OCI-LY7 (cell line): ENCODE results near the gene SSNA1. TPM values are rescaled to one million over a fixed set of nuclear protein-coding genes. Genes with fewer than 3 reads are reported as not detected.

ENCODE experiments used
- BruUV-seq: library from RNA; stranded (reverse); fragments of 400-500 nt; replicated peaks from 2 replicates; lab custom pipeline; 2021; lab: Mats Ljungman, UMichigan
- CTCF ChIA-PET: fragments of 300-600 bp; sonication (Branson Sonifier 250); formaldehyde crosslinking; loops from one replicate; lab custom pipeline; 2022; ENCODE audit warnings: antibody characterized with exemption; ENCODE audit not compliant: unreplicated experiment; lab: Charles Lee
- POLR2A ChIA-PET: fragments of 300-600 bp; sonication (Branson Sonifier 250); formaldehyde crosslinking; loops from one replicate; lab custom pipeline; 2022; ENCODE audit warnings: antibody characterized with exemption; lab: Charles Lee
- DNase-seq: peaks from one replicate; pipeline ENCODE4 v3.0.0-alpha.2; 2015; ENCODE audit warnings: low spot score
- H2AFZ ChIP-seq: fragments of 200-600 bp; sonication (generic), shearing (Covaris generic); 2 replicates; pipeline ENCODE4 v1.6.1; 2014; ENCODE audit warnings: mild to moderate bottlenecking, antibody characterized with exemption, low read length, moderate library complexity
- H3K27ac ChIP-seq: fragments of 200-600 bp; sonication (generic); 2 replicates; pipeline ENCODE4 v1.5.1; 2014; ENCODE audit warnings: mixed run types, low read depth, mild to moderate bottlenecking, moderate library complexity, low read length, inconsistent platforms; ENCODE audit not compliant: poor library complexity, severe bottlenecking
- H3K36me3 ChIP-seq: fragments of 200-600 bp; sonication (generic); 2 replicates; pipeline ENCODE4 v1.6.1; 2014; ENCODE audit warnings: mild to moderate bottlenecking, antibody characterized with exemption, low read length, moderate library complexity, mixed read lengths; ENCODE audit not compliant: insufficient read depth
- H3K4me1 ChIP-seq: fragments of 200-600 bp; sonication (generic); 2 replicates; pipeline ENCODE4 v1.5.1; 2014; ENCODE audit warnings: mild to moderate bottlenecking, low read length; ENCODE audit not compliant: insufficient read depth, poor library complexity, severe bottlenecking
- H3K4me2 ChIP-seq: fragments of 200-600 bp; sonication (generic); 2 replicates; pipeline ENCODE4 v1.6.1; 2014; ENCODE audit warnings: mild to moderate bottlenecking, low read length
- H3K4me3 ChIP-seq: fragments of 200-600 bp; sonication (generic); 2 replicates; pipeline ENCODE4 v1.5.1; 2014; ENCODE audit warnings: mild to moderate bottlenecking, low read depth, low read length; ENCODE audit not compliant: poor library complexity, severe bottlenecking
- H3K79me2 ChIP-seq: fragments of 200-600 bp; sonication (generic); 2 replicates; pipeline ENCODE4 v1.6.1; 2016; ENCODE audit warnings: low read depth, mild to moderate bottlenecking, low read length, moderate library complexity, mixed read lengths; ENCODE audit not compliant: insufficient read depth
- H3K9me2 ChIP-seq: fragments of 200-600 bp; sonication (generic); 2 replicates; pipeline ENCODE4 v1.6.1; 2016; ENCODE audit warnings: mild to moderate bottlenecking, low read length, mixed read lengths; ENCODE audit not compliant: insufficient read depth
- H3K9me3 ChIP-seq: fragments of 200-600 bp; sonication (generic); 2 replicates; pipeline ENCODE4 v1.6.1; 2014; ENCODE audit warnings: mild to moderate bottlenecking, mixed run types, low read length, mixed read lengths
- H4K20me1 ChIP-seq: fragments of 200-600 bp; sonication (generic); 2 replicates; pipeline ENCODE4 v1.6.1; 2014; ENCODE audit warnings: mild to moderate bottlenecking, antibody characterized with exemption, low read length, moderate library complexity, mixed read lengths; ENCODE audit not compliant: insufficient read depth
- EZH2phosphoT487 ChIP-seq: fragments of 200-600 bp; sonication (generic); IDR thresholded peaks from 2 replicates; pipeline ENCODE4 v1.6.1; 2018; ENCODE audit warnings: low read depth, borderline replicate concordance, mild to moderate bottlenecking, mixed run types, antibody characterized with exemption, low read length, moderate library complexity, mixed read lengths
- intact Hi-C: fragments of 100-400 bp; cut with micrococcal nuclease; formaldehyde crosslinking; loops from one replicate; pipeline ENCODE4 v1.10.0; 2022; ENCODE audit not compliant: unreplicated experiment
- total RNA-seq, 2 experiments: library from RNA; depleted of rRNA in 1 of 2; stranded (reverse); fragments of >200 nt in 1 of 2; shearing (Covaris generic) in 1 of 2; gene quantifications; 2 replicates each; pipeline ENCODE4 v1.2.3, GENCODE V29; 2014 to 2022
- TF ChIP-seq, protein P1 (sequence below): fragments of 200-600 bp; sonication (generic); conservative IDR thresholded peaks from 2 replicates; pipeline ENCODE4 v1.5.1; 2014; ENCODE audit warnings: mild to moderate bottlenecking, antibody characterized with exemption, low read length, moderate library complexity, mixed read lengths

The SSNA1 gene
- total RNA-seq, 2 experiments from 2014 or later, result 71.0 to 111 TPM

DNA sequence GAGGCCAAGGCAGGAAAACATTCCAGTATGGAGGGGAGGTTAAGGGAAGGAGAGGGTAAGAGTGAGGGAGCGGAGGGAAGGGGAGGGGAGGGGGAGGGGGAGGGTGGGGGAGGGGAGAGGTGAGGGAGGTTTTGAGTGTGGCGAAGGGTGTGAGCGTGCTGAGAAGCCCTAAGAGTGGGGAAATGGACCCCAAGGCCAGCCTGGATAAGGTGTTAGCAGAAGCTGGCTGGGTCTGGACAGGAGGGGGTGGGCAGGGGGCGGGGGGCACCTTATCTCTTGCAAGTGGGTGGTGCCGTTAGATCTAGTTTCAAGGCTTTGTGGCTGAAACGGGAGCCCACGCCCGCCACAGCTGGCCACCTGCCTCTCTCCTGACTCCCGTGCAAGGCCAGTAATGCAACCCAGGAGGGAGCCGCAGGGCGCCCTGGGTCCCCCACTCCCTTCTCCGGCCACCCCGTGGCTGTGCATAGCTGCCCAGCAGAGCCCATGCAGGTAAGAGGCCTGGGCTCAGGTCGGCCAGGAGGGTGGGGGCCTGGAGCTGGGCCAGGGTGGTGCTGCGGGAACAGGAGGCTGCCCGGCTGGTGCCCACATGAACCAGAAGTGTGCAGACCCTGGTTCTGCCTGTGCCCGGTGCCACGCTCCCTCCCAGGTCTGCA lies 39.5 kb downstream of the SSNA1 start:
- ChIA-PET CTCF (no interaction called here), POLR2A (interaction anchor here (0.6 kb wide), 1 partner anchor 77 kb away, joined by 5 read pairs; no protein-coding TSS in a partner anchor)
- H3K79me2 ChIP-seq, result no peaks in the 10 kb centered on the region
- no peak overlapping the region for H3K4me2 ChIP-seq
- H3K27ac ChIP-seq, result no peak overlapping the region
- H3K9me3 ChIP-seq, result no peaks in the 10 kb centered on the region
- intact Hi-C loops, result loop anchor here (1.0 to 2.0 kb wide), 4 partner anchors 28 to 182 kb away; partner anchors contain the start of genes NPDC1 and TPRN
- no peaks in the 10 kb centered on the region for H3K9me2 ChIP-seq
- DNase-seq, result no peak
- H2AFZ ChIP-seq, result no peak overlapping the region
- no peak for TF ChIP-seq EZH2phosphoT487
- TF ChIP-seq, protein P1, sequence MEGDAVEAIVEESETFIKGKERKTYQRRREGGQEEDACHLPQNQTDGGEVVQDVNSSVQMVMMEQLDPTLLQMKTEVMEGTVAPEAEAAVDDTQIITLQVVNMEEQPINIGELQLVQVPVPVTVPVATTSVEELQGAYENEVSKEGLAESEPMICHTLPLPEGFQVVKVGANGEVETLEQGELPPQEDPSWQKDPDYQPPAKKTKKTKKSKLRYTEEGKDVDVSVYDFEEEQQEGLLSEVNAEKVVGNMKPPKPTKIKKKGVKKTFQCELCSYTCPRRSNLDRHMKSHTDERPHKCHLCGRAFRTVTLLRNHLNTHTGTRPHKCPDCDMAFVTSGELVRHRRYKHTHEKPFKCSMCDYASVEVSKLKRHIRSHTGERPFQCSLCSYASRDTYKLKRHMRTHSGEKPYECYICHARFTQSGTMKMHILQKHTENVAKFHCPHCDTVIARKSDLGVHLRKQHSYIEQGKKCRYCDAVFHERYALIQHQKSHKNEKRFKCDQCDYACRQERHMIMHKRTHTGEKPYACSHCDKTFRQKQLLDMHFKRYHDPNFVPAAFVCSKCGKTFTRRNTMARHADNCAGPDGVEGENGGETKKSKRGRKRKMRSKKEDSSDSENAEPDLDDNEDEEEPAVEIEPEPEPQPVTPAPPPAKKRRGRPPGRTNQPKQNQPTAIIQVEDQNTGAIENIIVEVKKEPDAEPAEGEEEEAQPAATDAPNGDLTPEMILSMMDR, result peak; percentile 10; the same call in 1 of the 2 replicates
- BruUV-seq, result no TSS peak
- no peaks in the 10 kb centered on the region for H3K36me3 ChIP-seq
- H3K4me3 ChIP-seq, result no peak overlapping the region
- H4K20me1 ChIP-seq, result no peaks in the 10 kb centered on the region
- peaks cover 13% of the 10 kb centered on the region for H3K4me1 ChIP-seq

DNA sequence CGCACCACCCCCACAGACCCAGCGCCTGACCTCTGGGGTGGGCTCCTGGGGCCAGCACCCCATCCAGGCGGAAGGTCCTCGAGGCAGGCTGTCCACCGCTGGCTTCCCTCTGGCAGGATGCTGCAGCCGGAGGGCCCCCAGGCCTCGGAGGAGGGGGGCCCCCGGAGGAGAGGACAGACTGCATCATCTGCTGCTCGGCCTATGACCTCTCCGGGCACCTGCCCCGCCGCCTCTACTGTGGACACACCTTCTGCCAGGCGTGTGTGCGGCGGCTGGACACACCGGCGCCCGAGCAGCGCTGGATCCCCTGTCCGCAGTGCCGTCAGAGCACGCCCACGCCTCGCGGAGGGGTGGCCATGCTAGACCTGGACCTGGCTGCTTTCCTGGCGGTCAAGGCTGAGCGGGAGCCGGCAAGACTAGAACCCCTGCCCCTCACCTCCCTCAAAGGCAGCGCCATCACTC lies 40.1 kb downstream of the SSNA1 start:
- peaks cover 11% of the 10 kb centered on the region for H3K4me1 ChIP-seq
- no peak overlapping the region for H3K4me2 ChIP-seq
- no peaks in the 10 kb centered on the region for H3K9me2 ChIP-seq
- DNase-seq, result no peak
- no peaks in the 10 kb centered on the region for H3K9me3 ChIP-seq
- H3K79me2 ChIP-seq, result no peaks in the 10 kb centered on the region
- CTCF ChIA-PET, result no interaction called here
- H3K36me3 ChIP-seq, result no peaks in the 10 kb centered on the region
- no peak overlapping the region for H3K4me3 ChIP-seq
- intact Hi-C loops, result no loop called here
- H3K27ac ChIP-seq, result no peak overlapping the region
- no TSS peak for BruUV-seq
- H4K20me1 ChIP-seq, result no peaks in the 10 kb centered on the region
- TF ChIP-seq, protein P1, result no peak
- TF ChIP-seq EZH2phosphoT487, result no peak
- POLR2A ChIA-PET, result no interaction called here
- H2AFZ ChIP-seq, result no peak overlapping the region
